PC-9 (cell line): Measurements from ENCODE around the gene RRP12. TPM values are rescaled to one million over a fixed set of nuclear protein-coding genes. Genes with fewer than 3 reads are reported as not detected.

ENCODE experiments used
- BruUV-seq: library from RNA; stranded (reverse); fragments of 400-500 nt; replicated peaks from 2 replicates; lab custom pipeline; 2021; lab: Mats Ljungman, UMichigan
- CTCF ChIA-PET: fragments of 300-600 bp; sonication (Branson Sonifier 250); formaldehyde crosslinking; loops from one replicate; lab custom pipeline; 2022; ENCODE audit warnings: antibody characterized with exemption; lab: Charles Lee
- POLR2A ChIA-PET: fragments of 300-600 bp; sonication (Branson Sonifier 250); formaldehyde crosslinking; loops from one replicate; lab custom pipeline; 2022; ENCODE audit warnings: antibody characterized with exemption; ENCODE audit not compliant: unreplicated experiment; lab: Charles Lee
- DNase-seq, 2 experiments: peaks; one replicate each; pipeline versions ENCODE4 v3.0.0 to v3.0.0-alpha.2; 2015 to 2022; ENCODE audit warnings: mixed read lengths in 1 of 2
- H2AFZ ChIP-seq: fragments of 200-600 bp; sonication (generic); 2 replicates; pipeline ENCODE4 v1.8.1; 2017; ENCODE audit warnings: antibody characterized with exemption
- H3F3A ChIP-seq: fragments of 200-600 bp; sonication (generic); 2 replicates; pipeline ENCODE4 v1.8.1; 2017; ENCODE audit warnings: antibody characterized with exemption, mild to moderate bottlenecking, low read depth; ENCODE audit not compliant: insufficient read depth
- H3K27ac ChIP-seq: fragments of 200-600 bp; sonication (generic); 2 replicates; pipeline ENCODE4 v1.6.1; 2016; ENCODE audit warnings: mixed run types
- H3K27me3 ChIP-seq: fragments of 200-600 bp; sonication (generic); 2 replicates; pipeline ENCODE4 v1.6.1; 2016; ENCODE audit warnings: low read depth, mixed run types; ENCODE audit not compliant: insufficient read depth
- H3K36me3 ChIP-seq: fragments of 200-600 bp; sonication (generic); 2 replicates; pipeline ENCODE4 v1.6.1; 2016; ENCODE audit warnings: low read depth, mixed run types
- H3K4me1 ChIP-seq: fragments of 200-600 bp; sonication (generic); replicated peaks from 2 replicates; pipeline ENCODE4 v1.6.1; 2016; ENCODE audit warnings: mixed run types; ENCODE audit not compliant: insufficient read depth
- H3K4me2 ChIP-seq: fragments of 200-600 bp; sonication (generic); 2 replicates; pipeline ENCODE4 v1.6.1; 2017; ENCODE audit warnings: mixed run types
- H3K4me3 ChIP-seq: fragments of 200-600 bp; sonication (generic); 2 replicates; pipeline ENCODE4 v1.6.1; 2016; ENCODE audit warnings: mixed run types
- H3K79me2 ChIP-seq: fragments of 200-600 bp; sonication (generic); 2 replicates; pipeline ENCODE4 v1.6.1; 2017; ENCODE audit warnings: low read depth, mixed run types
- H3K9me2 ChIP-seq: fragments of 200-600 bp; sonication (generic); 2 replicates; pipeline ENCODE4 v1.8.1; 2017; ENCODE audit warnings: mild to moderate bottlenecking; ENCODE audit not compliant: insufficient read depth
- H3K9me3 ChIP-seq: fragments of 200-600 bp; sonication (generic); 2 replicates; pipeline ENCODE4 v1.8.1; 2016; ENCODE audit warnings: low read depth; ENCODE audit not compliant: insufficient read depth
- H4K20me1 ChIP-seq: fragments of 200-600 bp; sonication (generic); 2 replicates; pipeline ENCODE4 v1.8.1; 2017; ENCODE audit not compliant: insufficient read depth
- CTCF ChIP-seq: fragments of 200-600 bp; sonication (generic); conservative IDR thresholded peaks from 2 replicates; pipeline ENCODE4 v1.6.1; 2017; ENCODE audit warnings: mixed run types, antibody characterized with exemption, mild to moderate bottlenecking, moderate library complexity
- EZH2 ChIP-seq: fragments of 200-600 bp; sonication (generic); IDR thresholded peaks from 2 replicates; pipeline ENCODE4 v1.8.0; 2017; ENCODE audit warnings: antibody characterized with exemption, low read depth
- intact Hi-C: fragments of 100-400 bp; cut with micrococcal nuclease; formaldehyde crosslinking; loops from one replicate; pipeline ENCODE4 v1.10.0; 2022; ENCODE audit not compliant: unreplicated experiment
- total RNA-seq: library from RNA; stranded (reverse); gene quantifications from 2 replicates; pipeline ENCODE4 v1.2.3, GENCODE V29; 2021

The RRP12 gene
- total RNA-seq, 1 experiment from 2014 or later = 34.3 TPM

GRCh38 chr10:97307866-97308780 is 93.0 kb downstream of the RRP12 start:
- Histone ChIP-seq H3K79me2 (no peaks in the 10 kb centered on the region), H3K27ac (no peak overlapping the region), H4K20me1 (no peaks in the 10 kb centered on the region), H3F3A (no peaks in the 10 kb centered on the region), H3K36me3 (no peaks in the 10 kb centered on the region), H3K4me2 (no peak overlapping the region), H3K9me3 (no peaks in the 10 kb centered on the region), H3K4me3 (no peak overlapping the region), H3K9me2 (no peaks in the 10 kb centered on the region), H3K4me1 (no peaks in the 10 kb centered on the region), H2AFZ (no peak overlapping the region), H3K27me3 (no peaks in the 10 kb centered on the region)
- TF ChIP-seq EZH2 = no peak
- no peak for TF ChIP-seq CTCF
- no peak for DNase-seq
- no TSS peak for BruUV-seq
- intact Hi-C loops = no loop called here
- POLR2A ChIA-PET = no interaction called here
- CTCF ChIA-PET = no interaction called here

DNA sequence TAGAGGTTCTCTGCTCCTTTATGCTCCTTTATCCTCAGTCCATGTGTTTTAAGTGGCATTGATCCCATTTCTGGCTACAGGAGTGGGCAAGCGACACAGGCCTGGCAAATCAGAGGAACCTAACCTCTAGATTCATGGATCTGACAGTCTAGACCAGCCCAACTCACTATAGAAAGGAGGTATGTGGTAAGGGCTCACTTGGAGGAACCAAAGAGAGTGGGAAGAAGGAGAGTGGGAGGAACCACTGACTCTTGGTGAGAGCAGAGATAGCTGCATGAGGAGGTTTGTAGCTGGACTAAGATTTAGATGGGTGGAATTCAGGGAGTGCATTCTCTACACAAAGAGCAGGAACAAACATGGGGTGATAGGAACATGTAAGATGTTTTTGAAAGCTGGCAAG is 93.7 kb downstream of the RRP12 start:
- no peak overlapping the region for H2AFZ ChIP-seq
- H3F3A ChIP-seq = no peaks in the 10 kb centered on the region
- H4K20me1 ChIP-seq = no peaks in the 10 kb centered on the region
- H3K4me2 ChIP-seq = no peak overlapping the region
- ChIA-PET CTCF (no interaction called here), POLR2A (no interaction called here)
- H3K27ac ChIP-seq = no peak overlapping the region
- H3K36me3 ChIP-seq = no peaks in the 10 kb centered on the region
- no TSS peak for BruUV-seq
- no peaks in the 10 kb centered on the region for H3K9me2 ChIP-seq
- H3K4me1 ChIP-seq = no peaks in the 10 kb centered on the region
- no peaks in the 10 kb centered on the region for H3K9me3 ChIP-seq
- no peak overlapping the region for H3K4me3 ChIP-seq
- TF ChIP-seq EZH2 = no peak
- no peak for TF ChIP-seq CTCF
- DNase-seq = no peak
- no peaks in the 10 kb centered on the region for H3K79me2 ChIP-seq
- intact Hi-C loops = no loop called here
- H3K27me3 ChIP-seq = no peaks in the 10 kb centered on the region

Other genes starting within 250 kb of the RRP12 start
- gene SLIT1, start 215.4 kb downstream of the RRP12 start, total RNA-seq = not detected in 2 replicates
- 11.2 and 11.5 TPM in 2 replicates for gene ARHGAP19, start 108.7 kb downstream of the RRP12 start, total RNA-seq
- gene FRAT1, start 82.1 kb downstream of the RRP12 start, total RNA-seq = 2.4 and 2.7 TPM in 2 replicates
- gene FRAT2, start 66.6 kb downstream of the RRP12 start, total RNA-seq = 11.0 and 13.0 TPM in 2 replicates
- gene PGAM1, start 24.9 kb upstream of the RRP12 start, total RNA-seq = 177 and 243 TPM in 2 replicates
- gene EXOSC1, start 44.7 kb upstream of the RRP12 start, total RNA-seq = 25.4 and 27.0 TPM in 2 replicates
- gene ZDHHC16, start 44.8 kb upstream of the RRP12 start, total RNA-seq = 29.1 and 29.6 TPM in 2 replicates
- 42.4 and 42.7 TPM in 2 replicates for gene MMS19, start 97.1 kb upstream of the RRP12 start, total RNA-seq
- gene UBTD1, start 97.6 kb upstream of the RRP12 start, total RNA-seq = 17.1 and 21.2 TPM in 2 replicates
- 5.5 and 8.4 TPM in 2 replicates for gene ANKRD2, start 171.4 kb upstream of the RRP12 start, total RNA-seq
- gene HOGA1, start 183.0 kb upstream of the RRP12 start, total RNA-seq = 3.4 and 4.4 TPM in 2 replicates
- gene C10orf62, start 188.4 kb upstream of the RRP12 start, total RNA-seq = 0.45 and 0.59 TPM in 2 replicates
- 10.0 and 10.6 TPM in 2 replicates for gene MORN4, start 232.2 kb upstream of the RRP12 start, total RNA-seq
- gene PI4K2A, start 239.3 kb upstream of the RRP12 start, total RNA-seq = 16.0 and 20.3 TPM in 2 replicates